ACC112 (cell line): ENCODE data around the gene MED13L.

Experiments
- H2AFZ ChIP-seq: fragments of 200-600 bp; sonication (generic); one replicate; pipeline ENCODE4 v1.6.0; 2017; ENCODE audit warnings: antibody characterized with exemption, low read length; ENCODE audit not compliant: unreplicated experiment
- H3K27ac ChIP-seq: fragments of 200-600 bp; sonication (generic); 2 replicates; pipeline ENCODE4 v1.5.1; 2014; ENCODE audit warnings: low read depth, mild to moderate bottlenecking, antibody characterized with exemption, low read length, moderate library complexity
- H3K27me3 ChIP-seq: fragments of 200-600 bp; sonication (generic); 2 replicates; pipeline ENCODE4 v1.6.1; 2014; ENCODE audit warnings: mild to moderate bottlenecking, antibody characterized with exemption, low read length, moderate library complexity, mixed read lengths; ENCODE audit not compliant: insufficient read depth
- H3K36me3 ChIP-seq: fragments of 200-600 bp; sonication (generic); 2 replicates; pipeline ENCODE4 v1.6.1; 2016; ENCODE audit warnings: mild to moderate bottlenecking, antibody characterized with exemption, low read length, moderate library complexity, mixed read lengths; ENCODE audit not compliant: insufficient read depth
- H3K4me1 ChIP-seq: fragments of 200-600 bp; sonication (generic); one replicate; pipeline ENCODE4 v1.6.1; 2016; ENCODE audit warnings: low read length, mixed read lengths; ENCODE audit not compliant: insufficient read depth, unreplicated experiment, control insufficient read depth
- H3K4me3 ChIP-seq: fragments of 200-600 bp; sonication (generic); 2 replicates; pipeline ENCODE4 v1.5.1; 2014; ENCODE audit warnings: mild to moderate bottlenecking, low read depth, low read length
- H3K79me2 ChIP-seq: fragments of 200-600 bp; sonication (generic); one replicate; pipeline ENCODE4 v1.6.0; 2016; ENCODE audit warnings: low read length; ENCODE audit not compliant: control insufficient read depth, unreplicated experiment, insufficient read depth

Gene MED13L

DNA sequence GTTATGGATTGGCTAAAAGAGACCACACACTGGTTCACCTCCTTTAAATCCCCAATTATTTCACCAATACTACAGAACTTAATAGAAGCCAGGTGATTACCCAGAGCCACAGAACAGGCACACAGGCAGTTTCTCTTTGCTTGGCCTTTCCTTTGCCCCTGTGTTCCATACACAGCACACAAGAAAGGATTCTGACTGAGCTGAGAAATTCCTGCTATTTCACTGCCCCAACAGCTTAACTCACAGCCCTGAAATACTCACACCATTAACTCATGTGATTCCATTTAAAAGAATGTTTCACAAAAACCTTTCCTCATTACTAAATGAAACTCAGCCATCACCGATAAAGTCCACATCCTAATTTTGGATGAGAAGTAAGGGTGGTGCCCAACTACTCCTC is 133.6 kb downstream of the MED13L start:
- Histone ChIP-seq H3K79me2 (peaks cover 86% of the 10 kb centered on the region), H3K27ac (peak overlapping the region; percentile 90), H3K4me1 (peaks cover 65% of the 10 kb centered on the region)

DNA sequence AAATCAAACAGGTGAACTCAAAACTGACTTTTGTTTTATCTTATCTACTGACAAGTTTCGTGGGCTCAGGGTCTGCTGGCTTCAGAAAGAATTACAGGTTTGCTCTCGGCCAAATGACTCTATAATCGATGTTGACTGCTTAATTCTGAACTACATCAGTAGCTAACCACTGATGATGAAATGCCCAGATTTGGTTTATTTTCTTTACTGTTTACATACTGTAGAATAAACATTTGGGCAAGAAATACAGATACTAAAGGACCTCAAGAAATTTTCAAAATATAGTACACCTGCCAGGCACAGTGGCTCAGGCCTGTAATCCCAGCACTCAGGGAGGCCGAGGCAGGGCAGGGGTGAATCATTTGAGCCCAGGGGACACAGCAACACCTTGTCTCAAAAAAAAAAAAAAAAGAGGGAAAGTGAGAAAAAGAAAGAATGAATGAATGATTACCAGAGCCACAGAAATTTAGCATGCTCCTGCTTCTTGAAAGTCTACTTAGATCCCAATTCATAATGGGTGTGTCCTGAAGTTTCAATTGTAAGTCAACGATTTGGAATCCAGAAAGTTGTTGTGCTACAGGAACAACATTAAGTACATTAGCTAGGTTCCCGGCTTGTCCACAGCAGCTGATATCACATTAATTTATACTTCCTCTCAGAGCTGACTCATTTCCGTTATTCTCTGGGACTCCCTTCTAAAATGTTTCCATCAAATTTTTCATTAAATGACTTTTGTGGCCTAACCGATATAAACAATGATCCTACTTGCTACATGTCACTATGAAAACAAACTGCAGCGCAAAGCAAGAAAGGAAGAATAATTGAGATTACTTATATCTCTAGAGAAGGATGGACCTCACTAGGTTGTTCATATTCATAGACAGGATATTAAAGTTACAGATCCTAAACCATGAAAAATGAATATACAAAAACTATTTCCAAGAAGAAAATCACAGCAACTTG is 134.3 kb downstream of the MED13L start:
- Histone ChIP-seq H3K4me3 (peak overlapping the region; percentile 28), H3K36me3 (no peaks in the 10 kb centered on the region), H3K27me3 (no peaks in the 10 kb centered on the region), H3K4me1 (peaks cover 68% of the 10 kb centered on the region), H3K27ac (peak overlapping the region; percentile 90), H3K79me2 (peaks cover 88% of the 10 kb centered on the region), H2AFZ (no peak overlapping the region)

More for the DNA sequence above, 133.6 kb downstream of the MED13L start:
- Histone ChIP-seq H3K36me3 (no peaks in the 10 kb centered on the region), H3K4me3 (peak overlapping the region; percentile 28), H2AFZ (no peak overlapping the region), H3K27me3 (no peaks in the 10 kb centered on the region)

DNA sequence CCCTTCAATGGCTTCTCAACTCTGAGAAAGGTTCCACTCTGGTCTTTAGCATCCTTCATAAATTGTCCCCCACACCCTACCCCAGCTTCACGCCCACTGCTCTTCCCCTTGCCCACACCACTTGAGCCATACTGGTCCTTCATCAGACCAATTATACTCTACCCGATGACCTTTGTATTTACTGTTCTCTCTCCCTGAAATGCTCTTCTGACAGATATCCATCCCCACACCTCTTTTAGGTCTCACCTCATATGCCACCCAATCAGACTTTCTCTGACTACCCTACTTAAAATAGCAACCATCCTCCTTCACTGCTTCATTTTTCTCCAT is 135.7 kb downstream of the MED13L start:
- Histone ChIP-seq H3K27ac (peak overlapping the region; percentile 90), H2AFZ (no peak overlapping the region), H3K4me3 (no peak overlapping the region), H3K36me3 (no peaks in the 10 kb centered on the region), H3K4me1 (peaks cover 73% of the 10 kb centered on the region), H3K79me2 (peaks cover 89% of the 10 kb centered on the region), H3K27me3 (no peaks in the 10 kb centered on the region)

DNA sequence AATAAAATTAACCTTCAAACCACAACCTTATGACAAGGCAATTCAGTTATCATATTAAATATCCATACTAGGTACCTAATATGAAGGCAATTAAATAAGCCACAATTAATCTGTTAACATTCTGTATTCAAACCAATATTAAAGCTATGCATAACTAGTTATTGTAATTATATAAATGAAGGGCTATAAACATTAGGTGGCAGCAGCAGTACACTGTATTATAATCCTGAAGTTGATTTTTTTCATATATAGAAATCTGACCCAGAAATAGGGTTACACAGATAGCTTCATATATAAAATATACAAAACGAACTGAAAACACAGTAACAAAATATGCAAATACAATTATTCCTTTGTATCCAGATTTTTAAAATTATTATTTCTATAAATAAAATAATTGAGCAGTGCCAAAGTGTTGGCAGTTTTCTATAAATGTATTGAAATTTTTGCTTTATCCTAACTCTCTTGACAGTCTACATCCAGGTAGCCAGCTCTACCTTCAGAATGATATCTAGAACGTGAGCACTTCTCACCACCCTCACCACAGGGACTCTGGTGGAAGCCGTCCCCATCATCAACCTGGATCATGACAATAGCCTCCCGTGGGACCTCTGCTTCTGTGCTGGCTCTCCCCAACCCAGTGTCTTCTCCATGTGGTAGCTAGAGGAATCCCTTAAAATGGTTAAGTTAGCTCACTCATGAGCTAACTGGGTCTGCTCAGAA is 136.2 kb downstream of the MED13L start:
- Histone ChIP-seq H3K27ac (peak overlapping the region; percentile 90; the same call in 1 of the 2 replicates), H3K79me2 (peaks cover 87% of the 10 kb centered on the region), H3K36me3 (no peaks in the 10 kb centered on the region), H2AFZ (no peak overlapping the region), H3K4me3 (no peak overlapping the region), H3K27me3 (no peaks in the 10 kb centered on the region), H3K4me1 (peaks cover 78% of the 10 kb centered on the region)

DNA sequence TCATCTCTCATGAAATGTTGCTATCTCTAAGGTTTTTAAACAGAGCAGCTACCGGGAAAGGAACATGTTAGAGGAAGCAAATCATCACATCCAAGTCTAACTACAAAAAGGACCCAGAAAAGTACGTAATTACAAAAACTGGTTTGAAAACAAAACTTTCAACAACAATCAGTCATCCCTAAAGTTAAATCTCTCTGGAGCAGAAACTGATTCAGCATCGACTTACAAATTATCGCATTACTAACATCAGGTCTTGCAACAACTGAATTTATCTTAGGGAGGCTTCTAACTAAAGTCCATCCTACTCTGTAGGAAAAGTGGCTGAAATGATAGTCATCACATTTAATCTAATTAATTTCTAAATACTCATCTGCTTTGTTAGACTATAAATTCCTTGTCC is 137.0 kb downstream of the MED13L start:
- Histone ChIP-seq H3K4me1 (peaks cover 80% of the 10 kb centered on the region), H3K79me2 (peaks cover 80% of the 10 kb centered on the region), H3K27ac (peak overlapping the region; percentile 43), H3K27me3 (no peaks in the 10 kb centered on the region), H3K4me3 (peak overlapping the region; percentile 21; the same call in 1 of the 2 replicates), H3K36me3 (no peaks in the 10 kb centered on the region), H2AFZ (no peak overlapping the region)

DNA sequence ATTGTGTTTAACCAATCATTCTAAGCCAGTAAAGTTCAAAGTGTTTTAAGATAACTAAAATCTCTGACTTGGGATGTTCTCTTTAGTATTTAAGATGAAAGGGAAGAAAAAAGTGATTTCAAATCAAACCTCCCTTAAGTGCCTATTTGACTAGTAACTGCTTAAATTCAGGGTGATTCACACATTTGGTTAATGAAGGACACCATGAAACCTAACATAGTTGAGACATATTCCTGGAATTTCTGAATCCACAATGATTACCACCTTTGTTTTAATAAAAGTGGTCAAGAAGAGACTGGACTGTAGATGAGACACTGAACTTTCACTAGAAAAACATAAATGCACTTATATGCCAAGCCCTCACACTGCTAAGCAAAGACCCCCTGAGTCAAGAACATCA is 138.7 kb downstream of the MED13L start:
- Histone ChIP-seq H2AFZ (no peak overlapping the region), H3K27me3 (no peaks in the 10 kb centered on the region)

DNA sequence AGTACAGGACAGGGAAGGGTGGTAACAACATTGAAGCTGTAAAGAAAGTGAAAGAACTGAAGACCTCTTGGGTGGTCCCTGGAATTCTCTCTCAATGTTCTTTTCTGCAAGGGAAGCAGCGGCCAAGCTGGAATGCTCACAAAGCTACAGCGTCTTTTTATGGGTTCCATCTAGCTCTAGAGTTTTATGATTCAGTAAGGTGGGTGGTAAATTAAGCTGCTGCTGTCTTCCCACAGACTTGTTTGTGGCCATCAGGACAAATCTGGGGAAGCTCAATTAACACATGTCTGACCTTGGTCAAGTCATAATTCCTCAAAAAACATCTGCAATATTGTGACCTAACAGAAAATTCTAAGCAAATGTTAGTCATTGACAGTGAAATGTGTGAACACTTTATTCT is 139.1 kb downstream of the MED13L start:
- H3K27ac ChIP-seq, result 0 out of 2 replicates have a peak overlapping the region, but pooled peaks have one; percentile 5
- no peaks in the 10 kb centered on the region for H3K27me3 ChIP-seq
- no peak overlapping the region for H2AFZ ChIP-seq
- H3K4me1 ChIP-seq, result peaks cover 80% of the 10 kb centered on the region
- no peaks in the 10 kb centered on the region for H3K36me3 ChIP-seq
- H3K79me2 ChIP-seq, result peaks cover 81% of the 10 kb centered on the region
- no peak overlapping the region for H3K4me3 ChIP-seq

More for the DNA sequence above, 138.7 kb downstream of the MED13L start:
- H3K36me3 ChIP-seq, result no peaks in the 10 kb centered on the region
- peaks cover 77% of the 10 kb centered on the region for H3K79me2 ChIP-seq
- H3K27ac ChIP-seq, result peak overlapping the region; percentile 5; the same call in 1 of the 2 replicates
- peaks cover 80% of the 10 kb centered on the region for H3K4me1 ChIP-seq
- no peak overlapping the region for H3K4me3 ChIP-seq

DNA sequence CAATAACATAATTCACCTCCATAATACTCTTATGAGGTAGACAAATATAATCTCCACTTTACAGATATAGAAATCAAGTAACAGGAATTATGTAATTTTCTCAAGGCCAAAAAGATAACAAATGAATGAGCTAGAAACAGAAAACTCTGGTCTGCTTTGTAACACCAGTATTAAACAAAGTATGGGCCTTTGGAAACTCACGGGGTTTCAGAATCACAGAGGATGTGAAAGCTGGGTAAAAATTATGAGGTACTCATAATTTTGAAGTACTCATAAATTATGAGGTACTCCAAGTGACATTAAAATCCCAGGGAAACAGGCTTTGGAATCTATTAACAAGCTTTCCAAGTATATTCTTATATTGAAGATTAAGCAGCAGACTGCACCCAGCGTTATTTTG is 140.2 kb downstream of the MED13L start:
- H3K79me2 ChIP-seq, result peaks cover 82% of the 10 kb centered on the region

DNA sequence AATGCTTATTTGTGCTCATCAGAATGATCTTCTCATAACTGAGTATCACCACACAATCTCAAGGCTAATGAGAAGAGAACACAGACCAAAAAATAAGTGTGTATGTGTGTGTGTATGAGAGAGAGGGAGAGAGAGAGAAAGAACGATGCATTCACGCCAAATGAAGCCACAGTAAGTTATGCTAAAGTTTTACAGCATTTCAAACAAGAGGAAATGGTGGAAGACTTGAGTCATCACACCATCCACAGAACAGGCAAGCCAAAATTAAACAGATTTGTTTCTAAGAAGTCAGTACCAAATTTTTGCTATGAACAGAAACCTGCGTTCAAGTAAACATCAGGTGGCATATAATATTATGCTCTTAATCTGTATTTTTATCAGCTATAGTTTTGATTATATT is 141.2 kb downstream of the MED13L start:
- H3K4me1 ChIP-seq, result peaks cover 72% of the 10 kb centered on the region
- no peak overlapping the region for H3K4me3 ChIP-seq
- H3K36me3 ChIP-seq, result no peaks in the 10 kb centered on the region
- H3K79me2 ChIP-seq, result peaks cover 82% of the 10 kb centered on the region
- no peak overlapping the region for H2AFZ ChIP-seq
- peak overlapping the region; percentile 51 for H3K27ac ChIP-seq
- H3K27me3 ChIP-seq, result no peaks in the 10 kb centered on the region

More for the DNA sequence above, 140.2 kb downstream of the MED13L start:
- no peak overlapping the region for H3K27ac ChIP-seq
- no peaks in the 10 kb centered on the region for H3K27me3 ChIP-seq
- H3K4me1 ChIP-seq, result peaks cover 80% of the 10 kb centered on the region
- no peaks in the 10 kb centered on the region for H3K36me3 ChIP-seq
- no peak overlapping the region for H2AFZ ChIP-seq
- H3K4me3 ChIP-seq, result no peak overlapping the region

DNA sequence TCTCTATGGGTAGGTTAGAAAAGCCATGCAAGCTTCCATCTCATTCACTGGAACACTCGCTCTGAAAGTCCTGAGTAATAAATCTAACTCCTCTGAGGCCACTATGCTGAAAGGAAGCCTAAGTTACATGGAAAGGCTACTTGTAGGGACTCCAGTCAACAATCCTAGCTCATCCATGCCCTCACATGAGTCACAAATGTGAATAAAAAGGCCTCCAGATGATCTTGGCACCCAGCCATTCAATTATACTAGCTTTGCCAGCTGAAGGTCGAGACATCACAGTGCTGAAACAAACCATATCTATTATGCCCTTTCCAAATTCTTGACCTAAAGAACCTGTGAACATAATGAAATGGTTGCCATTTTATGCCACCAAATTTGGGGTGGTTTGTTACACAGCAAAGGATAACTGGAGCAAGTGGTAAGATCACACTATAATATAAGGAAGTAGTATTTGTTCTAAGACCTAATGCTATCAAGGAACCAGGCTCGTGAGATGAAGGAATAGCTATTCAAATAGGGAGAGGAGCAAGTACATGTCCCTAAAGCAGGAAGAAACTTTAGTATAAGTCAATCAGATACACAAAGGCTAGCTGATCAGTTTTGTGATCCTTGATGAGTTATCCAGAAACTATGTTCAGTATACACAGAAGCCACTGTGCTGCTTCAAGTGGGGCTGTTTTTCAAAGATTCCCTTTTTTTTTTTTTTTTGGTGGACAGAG is 142.1 kb downstream of the MED13L start:
- Histone ChIP-seq H3K36me3 (no peaks in the 10 kb centered on the region), H3K27ac (peak overlapping the region; percentile 83), H2AFZ (no peak overlapping the region), H3K27me3 (no peaks in the 10 kb centered on the region), H3K79me2 (peaks cover 82% of the 10 kb centered on the region), H3K4me3 (peak overlapping the region; percentile 28; the same call in 1 of the 2 replicates), H3K4me1 (peaks cover 68% of the 10 kb centered on the region)
